ENCODE results near the gene SOCS3. TPM values are rescaled to one million over a fixed set of nuclear protein-coding genes. Genes with fewer than 3 reads are reported as not detected.
A peak's percentile ranks its signal among the peaks of the same experiment; 100 is the strongest.

The SOCS3 gene
- total and polyA plus RNA-seq, 10 donors: 10.7 to 164 (median 62.1) TPM

- TF ChIP-seq POLR2AphosphoS5 (IDR thresholded peaks at IDR 0.05): peak in 1 of 3 donors; percentile 67
- TF ChIP-seq, protein P1, sequence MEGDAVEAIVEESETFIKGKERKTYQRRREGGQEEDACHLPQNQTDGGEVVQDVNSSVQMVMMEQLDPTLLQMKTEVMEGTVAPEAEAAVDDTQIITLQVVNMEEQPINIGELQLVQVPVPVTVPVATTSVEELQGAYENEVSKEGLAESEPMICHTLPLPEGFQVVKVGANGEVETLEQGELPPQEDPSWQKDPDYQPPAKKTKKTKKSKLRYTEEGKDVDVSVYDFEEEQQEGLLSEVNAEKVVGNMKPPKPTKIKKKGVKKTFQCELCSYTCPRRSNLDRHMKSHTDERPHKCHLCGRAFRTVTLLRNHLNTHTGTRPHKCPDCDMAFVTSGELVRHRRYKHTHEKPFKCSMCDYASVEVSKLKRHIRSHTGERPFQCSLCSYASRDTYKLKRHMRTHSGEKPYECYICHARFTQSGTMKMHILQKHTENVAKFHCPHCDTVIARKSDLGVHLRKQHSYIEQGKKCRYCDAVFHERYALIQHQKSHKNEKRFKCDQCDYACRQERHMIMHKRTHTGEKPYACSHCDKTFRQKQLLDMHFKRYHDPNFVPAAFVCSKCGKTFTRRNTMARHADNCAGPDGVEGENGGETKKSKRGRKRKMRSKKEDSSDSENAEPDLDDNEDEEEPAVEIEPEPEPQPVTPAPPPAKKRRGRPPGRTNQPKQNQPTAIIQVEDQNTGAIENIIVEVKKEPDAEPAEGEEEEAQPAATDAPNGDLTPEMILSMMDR (IDR thresholded peaks at IDR 0.05 in 8 of 11, conservative IDR thresholded peaks at IDR 0.05 in 3 of 11): no peak
- no peak overlapping the region for H3K4me3 ChIP-seq
- intact Hi-C loops (cut with DNase I; ENCODE audit: low total_unique reads): no loop called here
- peaks cover 19 to 100% (median 93%) of the 10 kb centered on the region in 6 donors for H3K36me3 ChIP-seq
- no peak for DNase-seq
- H3K9me3 ChIP-seq: no peaks in the 10 kb centered on the region
- 83 to 97% (median 87%) methylated on average over 23 to 28 of the region's 28 CpGs for WGBS, 5 donors
- peaks cover 0 to 32% (median 14%) of the 10 kb centered on the region in 6 donors for H3K4me1 ChIP-seq
- no peak overlapping the region for H3K27ac ChIP-seq
- no peaks in the 10 kb centered on the region for H3K27me3 ChIP-seq (replicated peaks in 1 of 7)
Measured at GRCh38 chr17:78399028-78399692, 39.3 kb upstream of the SOCS3 start.

DNA sequence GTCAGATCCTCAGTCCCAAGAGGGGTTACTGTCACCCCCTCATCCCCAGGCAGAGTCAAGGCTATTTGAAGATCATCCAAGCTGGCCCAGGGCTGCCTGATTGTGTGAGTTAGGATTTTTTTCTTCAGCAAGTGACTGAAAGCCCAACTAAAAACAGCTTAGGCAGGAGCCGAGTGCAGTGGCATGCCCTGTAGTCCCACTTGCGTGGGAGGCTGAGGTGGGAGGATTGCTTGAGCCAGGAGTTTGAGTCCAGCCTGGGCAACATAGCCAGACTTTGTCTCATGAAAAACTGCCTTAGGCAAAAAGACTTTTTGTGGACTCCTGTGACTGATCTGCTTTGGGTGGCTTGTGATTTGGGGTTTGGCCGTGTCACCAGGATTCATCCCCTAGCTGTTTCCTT, 38.5 kb upstream of the SOCS3 start:
- no peaks in the 10 kb centered on the region for H3K9me3 ChIP-seq
- no peak for DNase-seq
- 87 to 97% (median 91%) methylated on average over 3 of the region's 3 CpGs for WGBS, 5 donors
- peaks cover 1 to 32% (median 16%) of the 10 kb centered on the region in 6 donors for H3K4me1 ChIP-seq
- H3K27ac ChIP-seq: peak overlapping the region in 1 of 8 donors; percentile 7
- no peaks in the 10 kb centered on the region for H3K27me3 ChIP-seq (replicated peaks in 1 of 7)
- no peak for TF ChIP-seq POLR2A (IDR thresholded peaks at IDR 0.05)
- TF ChIP-seq POLR2AphosphoS5 (IDR thresholded peaks at IDR 0.05): no peak
- TF ChIP-seq, protein P1 (IDR thresholded peaks at IDR 0.05 in 8 of 11, conservative IDR thresholded peaks at IDR 0.05 in 3 of 11): no peak
- H3K36me3 ChIP-seq: peaks cover 18 to 100% (median 92%) of the 10 kb centered on the region in 6 donors
- H3K4me3 ChIP-seq: no peak overlapping the region
- intact Hi-C loops (cut with DNase I; ENCODE audit: low total_unique reads): no loop called here

DNA sequence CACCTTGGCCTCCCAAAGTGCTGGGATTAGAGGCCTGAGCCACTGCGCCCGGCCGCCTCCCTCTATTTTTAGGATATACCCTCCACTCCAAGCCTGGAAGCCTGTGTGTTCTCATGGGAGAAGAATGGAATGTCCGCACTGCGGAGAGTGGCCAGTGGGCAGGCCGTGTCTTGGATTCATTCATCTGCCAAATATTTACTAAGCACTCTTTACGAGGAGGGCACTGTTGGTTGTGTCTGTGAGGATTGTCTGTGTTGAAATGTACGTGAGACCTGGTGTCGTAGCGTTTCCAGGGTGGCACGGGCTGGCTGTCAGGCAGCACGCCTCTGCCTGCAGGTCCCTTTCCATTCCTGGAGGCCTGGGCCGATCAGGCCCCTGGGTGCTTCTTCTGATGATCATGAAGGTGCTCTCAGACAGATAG, 37.8 kb upstream of the SOCS3 start:
- peaks cover 15 to 100% (median 89%) of the 10 kb centered on the region in 6 donors for H3K36me3 ChIP-seq
- 71 to 97% (median 71%) methylated on average over 11 to 13 of the region's 13 CpGs for WGBS, 5 donors
- intact Hi-C loops (cut with DNase I; ENCODE audit: low total_unique reads): no loop called here

More for the DNA sequence above, 37.8 kb upstream of the SOCS3 start:
- TF ChIP-seq POLR2AphosphoS5 (IDR thresholded peaks at IDR 0.05): peak in 1 of 3 donors; percentile 41
- TF ChIP-seq, protein P1 (IDR thresholded peaks at IDR 0.05 in 8 of 11, conservative IDR thresholded peaks at IDR 0.05 in 3 of 11): no peak
- H3K27ac ChIP-seq: peak overlapping the region in 1 of 8 donors; percentile 7
- H3K9me3 ChIP-seq: no peaks in the 10 kb centered on the region
- H3K4me1 ChIP-seq: peaks cover 3 to 34% (median 17%) of the 10 kb centered on the region in 6 donors
- DNase-seq: no peak
- H3K27me3 ChIP-seq (replicated peaks in 1 of 7): no peaks in the 10 kb centered on the region
- H3K4me3 ChIP-seq: no peak overlapping the region
